A549 (cell line): ENCODE measurements around the gene KRTAP4-3.

ENCODE experiments used
- CBX2 ChIP-seq: fragments of 200-600 bp; sonication (generic); IDR thresholded peaks from 2 replicates; pipeline ENCODE4 v1.6.1; 2016; ENCODE audit warnings: low read depth, mild to moderate bottlenecking, borderline replicate concordance
- CEBPB ChIP-seq, 2 experiments: fragments of >200 bp in 1 of 2; sonication (Bioruptor Twin) in 1 of 2; formaldehyde crosslinking in 1 of 2; IDR thresholded peaks; 2 replicates each; pipeline ENCODE4 v1.6.1; 2012 to 2016
- CHD2 ChIP-seq: fragments of 150-350 bp; IDR thresholded peaks from 2 replicates; pipeline ENCODE4 v1.6.1; 2014; ENCODE audit warnings: low read length; ENCODE audit not compliant: partially characterized antibody
- EHMT2 ChIP-seq: fragments of 200-600 bp; sonication (generic); IDR thresholded peaks from 2 replicates; pipeline ENCODE4 v1.6.1; 2016; ENCODE audit warnings: antibody characterized with exemption, low read depth, mild to moderate bottlenecking, moderate library complexity
- EP300 ChIP-seq, 2 experiments: fragments of >200 bp; sonication (Bioruptor Twin); formaldehyde crosslinking; IDR thresholded peaks; 2 replicates in 1 of 2; 3 replicates in 1 of 2; pipeline ENCODE4 v1.6.1; 2016 to 2017
- HDAC2 ChIP-seq: fragments of 200-600 bp; sonication (generic); IDR thresholded peaks from 2 replicates; pipeline ENCODE4 v1.6.1; 2016
- JUN ChIP-seq, 2 experiments: fragments of >200 bp; sonication (Bioruptor Twin); formaldehyde crosslinking; IDR thresholded peaks; 2 replicates in 1 of 2; 3 replicates in 1 of 2; pipeline ENCODE4 v1.6.1; 2016 to 2017
- POLR2A ChIP-seq: IDR thresholded peaks from 2 replicates; pipeline ENCODE4 v1.6.1; 2012; ENCODE audit warnings: mild to moderate bottlenecking, low read length
- USF2 ChIP-seq: fragments of 450-650 bp; IDR thresholded peaks from 2 replicates; pipeline ENCODE4 v1.6.1; 2014; ENCODE audit warnings: antibody characterized with exemption
- TF ChIP-seq, protein P1 (sequence below): fragments of >200 bp; sonication (Bioruptor Twin); formaldehyde crosslinking; IDR thresholded peaks from 3 replicates; pipeline ENCODE4 v1.5.1; 2016
- TF ChIP-seq, protein P2 (sequence below): fragments of >200 bp; sonication (Bioruptor Twin); formaldehyde crosslinking; IDR thresholded peaks from 3 replicates; pipeline ENCODE4 v1.6.1; 2016

DNA sequence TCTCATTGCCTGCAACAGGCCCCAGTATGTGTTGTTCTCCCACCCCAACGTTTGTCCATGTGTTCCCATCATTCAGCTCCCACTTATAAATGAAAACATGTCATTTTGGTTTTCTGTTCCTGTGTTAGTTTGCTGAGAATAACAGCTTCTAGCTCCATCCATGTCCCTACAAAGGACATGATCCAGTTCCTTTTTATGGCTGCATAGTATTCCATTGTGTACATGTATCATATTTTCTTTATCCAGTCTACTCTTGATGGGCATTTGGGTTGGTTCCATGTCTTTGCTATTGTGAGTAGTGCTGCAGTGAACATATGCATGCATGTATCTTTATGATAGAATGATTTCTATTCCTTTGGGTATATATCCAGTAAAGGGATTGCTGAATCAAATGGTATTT is 47.7 kb upstream of the KRTAP4-3 start:
- TF ChIP-seq CBX2, result no peak
- TF ChIP-seq POLR2A, result no peak
- no peak for TF ChIP-seq JUN (IDR thresholded peaks at IDR 0.05)
- TF ChIP-seq, protein P1, sequence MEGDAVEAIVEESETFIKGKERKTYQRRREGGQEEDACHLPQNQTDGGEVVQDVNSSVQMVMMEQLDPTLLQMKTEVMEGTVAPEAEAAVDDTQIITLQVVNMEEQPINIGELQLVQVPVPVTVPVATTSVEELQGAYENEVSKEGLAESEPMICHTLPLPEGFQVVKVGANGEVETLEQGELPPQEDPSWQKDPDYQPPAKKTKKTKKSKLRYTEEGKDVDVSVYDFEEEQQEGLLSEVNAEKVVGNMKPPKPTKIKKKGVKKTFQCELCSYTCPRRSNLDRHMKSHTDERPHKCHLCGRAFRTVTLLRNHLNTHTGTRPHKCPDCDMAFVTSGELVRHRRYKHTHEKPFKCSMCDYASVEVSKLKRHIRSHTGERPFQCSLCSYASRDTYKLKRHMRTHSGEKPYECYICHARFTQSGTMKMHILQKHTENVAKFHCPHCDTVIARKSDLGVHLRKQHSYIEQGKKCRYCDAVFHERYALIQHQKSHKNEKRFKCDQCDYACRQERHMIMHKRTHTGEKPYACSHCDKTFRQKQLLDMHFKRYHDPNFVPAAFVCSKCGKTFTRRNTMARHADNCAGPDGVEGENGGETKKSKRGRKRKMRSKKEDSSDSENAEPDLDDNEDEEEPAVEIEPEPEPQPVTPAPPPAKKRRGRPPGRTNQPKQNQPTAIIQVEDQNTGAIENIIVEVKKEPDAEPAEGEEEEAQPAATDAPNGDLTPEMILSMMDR, result no peak
- TF ChIP-seq EP300 (IDR thresholded peaks at IDR 0.05), result no peak
- no peak for TF ChIP-seq CHD2
- TF ChIP-seq USF2, result no peak
- no peak for TF ChIP-seq HDAC2
- TF ChIP-seq, protein P2, sequence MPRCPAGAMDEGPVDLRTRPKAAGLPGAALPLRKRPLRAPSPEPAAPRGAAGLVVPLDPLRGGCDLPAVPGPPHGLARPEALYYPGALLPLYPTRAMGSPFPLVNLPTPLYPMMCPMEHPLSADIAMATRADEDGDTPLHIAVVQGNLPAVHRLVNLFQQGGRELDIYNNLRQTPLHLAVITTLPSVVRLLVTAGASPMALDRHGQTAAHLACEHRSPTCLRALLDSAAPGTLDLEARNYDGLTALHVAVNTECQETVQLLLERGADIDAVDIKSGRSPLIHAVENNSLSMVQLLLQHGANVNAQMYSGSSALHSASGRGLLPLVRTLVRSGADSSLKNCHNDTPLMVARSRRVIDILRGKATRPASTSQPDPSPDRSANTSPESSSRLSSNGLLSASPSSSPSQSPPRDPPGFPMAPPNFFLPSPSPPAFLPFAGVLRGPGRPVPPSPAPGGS, result no peak
- no peak for TF ChIP-seq EHMT2
- no peak for TF ChIP-seq CEBPB (IDR thresholded peaks at IDR 0.05)
